Subcutaneous adipose tissue (tissue), 4 donors: ENCODE results near the gene KCNJ18. TPM values are rescaled to one million over a fixed set of nuclear protein-coding genes. Genes with fewer than 3 reads are reported as not detected.

Experiments used
- CTCF ChIP-seq: fragments of 450-650 bp; IDR thresholded peaks from one replicate; pipeline ENCODE4 v1.5.1; 2016; ENCODE audit warnings: low read depth, mild to moderate bottlenecking, control low read depth, antibody characterized with exemption, moderate library complexity
- total RNA-seq, 4 donors: library from RNA; depleted of rRNA; stranded (reverse); fragments of >200 nt; gene quantifications; one replicate each; pipeline ENCODE4 v1.1.0, GENCODE V29; 2016

KCNJ18 gene
- total RNA-seq, 4 donors from 2014 or later: not detected

- no peak for TF ChIP-seq CTCF
Measured at GRCh38 chr17:21705021-21705601, 12.8 kb downstream of the KCNJ18 start.

DNA sequence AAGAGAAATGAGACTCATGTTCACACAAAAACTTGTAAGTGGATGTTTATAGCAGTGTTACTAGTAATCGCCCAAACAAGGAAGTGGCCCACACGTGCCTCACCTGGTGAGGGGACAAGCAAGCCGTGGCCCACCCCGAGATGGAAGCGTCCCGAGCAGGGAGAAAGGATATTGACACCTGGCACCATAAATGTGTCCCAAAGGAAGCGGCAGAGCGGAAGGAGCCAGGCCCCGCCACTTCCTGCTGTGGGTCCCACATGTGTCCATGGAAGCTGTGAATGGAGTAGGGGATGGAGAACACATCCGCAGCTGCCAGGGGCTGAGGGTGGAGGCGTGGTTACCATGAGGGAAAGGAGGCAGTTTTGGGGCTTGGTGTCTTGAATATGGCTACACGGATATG, 18.9 kb downstream of the KCNJ18 start:
- TF ChIP-seq CTCF: no peak

- TF ChIP-seq CTCF: no peak
Measured at GRCh38 chr17:21742326-21742725, 50.0 kb downstream of the KCNJ18 start.
